ENCODE data around the gene RBCK1. TPM values are rescaled to one million over a fixed set of nuclear protein-coding genes. Genes with fewer than 3 reads are reported as not detected.

Gene RBCK1
- total and polyA plus RNA-seq, 10 of the 15 experiments (the other 5 are each of a cell fraction or from before 2014, with no cell fraction given), result 14.1 to 99.7 (median 76.0) TPM

DNA sequence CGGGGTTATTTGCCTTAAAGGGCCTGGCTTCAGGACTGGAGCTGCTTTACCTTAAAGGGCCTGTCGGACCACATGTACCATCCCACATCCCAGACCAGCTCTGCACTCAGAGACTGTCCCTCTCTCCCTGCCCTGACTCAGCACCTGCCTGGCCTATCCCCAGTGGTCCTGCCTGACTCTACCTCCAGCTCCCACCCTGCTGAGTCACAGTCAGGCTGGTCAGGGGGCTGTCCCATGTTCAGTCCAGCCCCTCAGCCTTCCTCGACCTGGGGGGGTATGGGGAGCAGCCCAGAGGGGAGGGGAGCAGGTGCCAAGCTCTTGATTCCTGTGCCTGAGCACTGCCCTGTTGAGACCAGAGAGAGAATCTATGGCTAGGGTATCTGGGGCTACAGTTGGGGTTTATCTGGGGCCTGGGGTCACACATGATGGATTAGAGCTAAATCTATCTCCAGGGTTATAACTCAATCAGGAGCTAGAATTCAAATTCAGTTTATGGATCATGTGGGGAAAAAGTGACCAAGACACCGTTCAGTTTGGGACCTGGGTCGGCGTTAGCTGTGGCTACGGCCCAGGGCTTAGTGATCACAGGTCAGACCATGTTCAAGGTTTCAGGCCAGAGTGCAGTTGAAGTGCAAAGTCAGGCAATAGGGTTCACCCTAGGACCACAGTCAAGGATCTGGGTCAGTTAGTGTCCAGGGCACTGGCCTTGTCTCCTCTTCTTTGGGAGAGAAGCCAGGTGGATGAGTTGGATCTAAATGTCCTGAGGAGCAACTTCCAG lies 36.9 kb upstream of the RBCK1 start:
- intact Hi-C loops (cut with micrococcal nuclease; ENCODE audit: unreplicated experiment) (no loop called here), in situ Hi-C loops (cut with MboI) (no loop called here)
- no peak overlapping the region for H3K4me2 ChIP-seq (ENCODE audit: control insufficient read depth, insufficient read depth)
- ChIA-PET RAD21 (ENCODE audit: unreplicated experiment) (no interaction called here), CTCF (interaction anchor here (1.0 to 1.3 kb wide), 2 partner anchors 16 to 67 kb away, joined by 3 to 4 read pairs; no protein-coding TSS in a partner anchor), POLR2A (interaction anchor here (1.0 kb wide), 1 partner anchor 14 kb away, joined by 3 read pairs; no protein-coding TSS in a partner anchor), SMC1A (ENCODE audit: uncharacterized antibody, unreplicated experiment) (interaction anchor here (1.2 kb wide), 1 partner anchor 17 kb away, joined by 3 read pairs; no protein-coding TSS in a partner anchor)
- H3K27ac ChIP-seq (ENCODE audit: control insufficient read depth, insufficient read depth), result no peak overlapping the region
- H3K36me3 ChIP-seq (ENCODE audit: control insufficient read depth in 2 of 2, insufficient read depth in 2 of 2, low read length in 1 of 2), result no peaks in the 10 kb centered on the region
- H3K4me3 ChIP-seq, result no peak overlapping the region
- DNase-seq (ENCODE audit: low read depth, low spot score) (no peak), ATAC-seq (no peak), FAIRE-seq (no peak)
- no peak overlapping the region for H2AFZ ChIP-seq (ENCODE audit: control insufficient read depth, low read depth, low read length)
- no peak overlapping the region for H3K9ac ChIP-seq (ENCODE audit: control insufficient read depth, insufficient read depth, low read length)
- WGBS (ENCODE audit: insufficient coverage, insufficient replicate concordance, low lambda C conversion rate, missing lambda C conversion rate), result 53% methylated on average over 7 of the region's 7 CpGs
- H3K9me3 ChIP-seq (replicated peaks; ENCODE audit: control insufficient read depth, insufficient read depth, low read length), result no peaks in the 10 kb centered on the region
- no peaks in the 10 kb centered on the region for H3K27me3 ChIP-seq (replicated peaks in 1 of 2; ENCODE audit: control insufficient read depth in 2 of 2, insufficient read depth in 2 of 2, low read length in 1 of 2)
- H4K20me1 ChIP-seq (ENCODE audit: control insufficient read depth, insufficient read depth), result no peaks in the 10 kb centered on the region
- H3K79me2 ChIP-seq (ENCODE audit: control insufficient read depth, insufficient read depth, low read length), result no peaks in the 10 kb centered on the region
- TF ChIP-seq RBBP5 (conservative IDR thresholded peaks at IDR 0.05), result no peak
- TF ChIP-seq TCF3 (IDR thresholded peaks at IDR 0.05; ENCODE audit: borderline replicate concordance, insufficient read depth, low read depth, low read length), result no peak
- TF ChIP-seq, protein P1, sequence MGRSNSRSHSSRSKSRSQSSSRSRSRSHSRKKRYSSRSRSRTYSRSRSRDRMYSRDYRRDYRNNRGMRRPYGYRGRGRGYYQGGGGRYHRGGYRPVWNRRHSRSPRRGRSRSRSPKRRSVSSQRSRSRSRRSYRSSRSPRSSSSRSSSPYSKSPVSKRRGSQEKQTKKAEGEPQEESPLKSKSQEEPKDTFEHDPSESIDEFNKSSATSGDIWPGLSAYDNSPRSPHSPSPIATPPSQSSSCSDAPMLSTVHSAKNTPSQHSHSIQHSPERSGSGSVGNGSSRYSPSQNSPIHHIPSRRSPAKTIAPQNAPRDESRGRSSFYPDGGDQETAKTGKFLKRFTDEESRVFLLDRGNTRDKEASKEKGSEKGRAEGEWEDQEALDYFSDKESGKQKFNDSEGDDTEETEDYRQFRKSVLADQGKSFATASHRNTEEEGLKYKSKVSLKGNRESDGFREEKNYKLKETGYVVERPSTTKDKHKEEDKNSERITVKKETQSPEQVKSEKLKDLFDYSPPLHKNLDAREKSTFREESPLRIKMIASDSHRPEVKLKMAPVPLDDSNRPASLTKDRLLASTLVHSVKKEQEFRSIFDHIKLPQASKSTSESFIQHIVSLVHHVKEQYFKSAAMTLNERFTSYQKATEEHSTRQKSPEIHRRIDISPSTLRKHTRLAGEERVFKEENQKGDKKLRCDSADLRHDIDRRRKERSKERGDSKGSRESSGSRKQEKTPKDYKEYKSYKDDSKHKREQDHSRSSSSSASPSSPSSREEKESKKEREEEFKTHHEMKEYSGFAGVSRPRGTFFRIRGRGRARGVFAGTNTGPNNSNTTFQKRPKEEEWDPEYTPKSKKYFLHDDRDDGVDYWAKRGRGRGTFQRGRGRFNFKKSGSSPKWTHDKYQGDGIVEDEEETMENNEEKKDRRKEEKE (IDR thresholded peaks at IDR 0.05), result no peak
- no peak for TF ChIP-seq MEF2A (IDR thresholded peaks at IDR 0.05; ENCODE audit: insufficient read depth, low read depth, low read length)
- TF ChIP-seq KLF5 (IDR thresholded peaks at IDR 0.05; ENCODE audit: partially characterized antibody), result no peak
- no peak for TF ChIP-seq KDM1A (IDR thresholded peaks at IDR 0.05; ENCODE audit: borderline replicate concordance)
- no peak for TF ChIP-seq EP300 (IDR thresholded peaks at IDR 0.05; ENCODE audit: borderline replicate concordance in 1 of 2, control insufficient read depth in 1 of 2, low read depth in 2 of 2, low read length in 2 of 2)
- no peak for TF ChIP-seq NR2C2 (IDR thresholded peaks at IDR 0.05; ENCODE audit: borderline replicate concordance, control insufficient read depth, insufficient read length, low read depth)
- peaks cover 7% of the 10 kb centered on the region for H3K4me1 ChIP-seq (ENCODE audit: control insufficient read depth, insufficient read depth, low read length)
- no TSS peak for BruUV-seq (replicated peaks)

All from GM12878 (cell line).